Gastrocnemius medialis (tissue), 4 donors: ENCODE results near the gene PPM1G. TPM values are rescaled to one million over a fixed set of nuclear protein-coding genes. Genes with fewer than 3 reads are reported as not detected.
A peak's percentile ranks its signal among the peaks of the same experiment; 100 is the strongest.

ENCODE experiments used
- ATAC-seq, 2 donors: fragments of 150-250 bp; one replicate each; pipeline ENCODE4 v1.9.1; 2016
- DNase-seq, 2 donors: peaks; one replicate each; pipeline ENCODE4 v3.0.0-alpha.2; 2019
- H3K27ac ChIP-seq, 4 donors: fragments of 200-600 bp; sonication (generic); 1 replicate in 1 of 4; 2 replicates in 3 of 4; pipeline ENCODE4 v1.5.1; 2016 to 2018; ENCODE audit warnings: mild to moderate bottlenecking in 2 of 4, moderate library complexity in 1 of 4
- H3K27me3 ChIP-seq, 3 donors: fragments of 200-600 bp; sonication (generic) in 2 of 3; 1 replicate in 1 of 3; 2 replicates in 2 of 3; pipeline versions ENCODE4 v1.5.1 to v1.6.0; 2016 to 2019; ENCODE audit warnings: mild to moderate bottlenecking in 1 of 3, moderate library complexity in 1 of 3
- H3K36me3 ChIP-seq, 2 donors: fragments of 200-600 bp; sonication (generic) in 1 of 2; one replicate each; pipeline ENCODE4 v1.5.1; 2017 to 2018
- H3K4me1 ChIP-seq, 2 donors: fragments of 200-600 bp; sonication (generic) in 1 of 2; one replicate each; pipeline ENCODE4 v1.5.1; 2016 to 2017; ENCODE audit warnings: mild to moderate bottlenecking in 2 of 2
- H3K4me3 ChIP-seq, 4 donors: fragments of 200-600 bp; sonication (generic) in 3 of 4; 1 replicate in 1 of 4; 2 replicates in 3 of 4; pipeline ENCODE4 v1.5.1; 2016 to 2019; ENCODE audit warnings: mild to moderate bottlenecking in 2 of 4
- H3K9me3 ChIP-seq, 3 donors: fragments of 200-600 bp; sonication (generic) in 2 of 3; 1 replicate in 1 of 3; 2 replicates in 2 of 3; pipeline ENCODE4 v1.5.1; 2016 to 2019
- CTCF ChIP-seq, 5 experiments: fragments of 450-650 bp in 3 of 5; fragments of 200-600 bp in 2 of 5; sonication (generic) in 2 of 5; IDR thresholded peaks in 4 of 5; conservative IDR thresholded peaks in 1 of 5; 1 replicate in 4 of 5; 2 replicates in 1 of 5; pipeline ENCODE4 v1.5.1; 2016 to 2019; ENCODE audit warnings: antibody characterized with exemption in 5 of 5, mild to moderate bottlenecking in 3 of 5, moderate library complexity in 3 of 5
- POLR2A ChIP-seq, 2 donors: fragments of 450-650 bp; IDR thresholded peaks; one replicate each; pipeline ENCODE4 v1.6.1; 2017; ENCODE audit warnings: antibody characterized with exemption in 2 of 2, mild to moderate bottlenecking in 2 of 2, moderate library complexity in 2 of 2
- in situ Hi-C, 4 donors: fragments of 200-750 bp; cut with MboI; loops; one replicate each; pipeline versions ENCODE4 v1.15.0 to v1.8.0; 2017; ENCODE audit warnings: low sequenced_read_pairs in 4 of 4
- intact Hi-C: fragments of 100-400 bp; cut with DNase I; formaldehyde crosslinking; loops from one replicate; pipeline ENCODE4 v1.15.1; 2023; ENCODE audit warnings: low total_unique reads
- total RNA-seq, 4 donors: library from RNA; depleted of rRNA; stranded (reverse); fragments of >200 nt; gene quantifications; one replicate each; pipeline versions ENCODE4 v1.1.0 to v1.2.3, GENCODE V29; 2016

PPM1G gene
- total RNA-seq, 4 donors from 2014 or later, result 47.2 to 111 (median 92.2) TPM

- TF ChIP-seq CTCF (IDR thresholded peaks at IDR 0.05 in 4 of 5, conservative IDR thresholded peaks at IDR 0.05 in 1 of 5) (no peak), POLR2A (IDR thresholded peaks at IDR 0.05) (no peak)
- Histone ChIP-seq H3K4me3 (no peak overlapping the region), H3K36me3 (peaks cover 0 to 68% of the 10 kb centered on the region in 2 donors), H3K4me1 (peaks cover 26 to 33% of the 10 kb centered on the region in 2 donors), H3K27ac (no peak overlapping the region), H3K9me3 (no peaks in the 10 kb centered on the region), H3K27me3 (no peaks in the 10 kb centered on the region)
- ATAC-seq (no peak), DNase-seq (no peak)
- intact Hi-C loops, result loop anchor here (10.0 kb wide), 1 partner anchor 289 kb away; the partner anchor contains the start of gene KHK
- in situ Hi-C loops, result no loop called here
These were observed 35.8 kb downstream of the PPM1G start for GRCh38 chr2:27373567-27373966.

GRCh38 chr2:27372937-27373336, 36.5 kb downstream of the PPM1G start:
- in situ Hi-C loops (no loop called here), intact Hi-C loops (loop anchor here (10.0 kb wide), 1 partner anchor 288 kb away; the partner anchor contains the start of gene KHK)
- H3K27ac ChIP-seq, result peak overlapping the region; percentile 94 to 98 (median 96)
- H3K4me1 ChIP-seq, result peaks cover 28 to 35% of the 10 kb centered on the region in 2 donors
- no peaks in the 10 kb centered on the region for H3K27me3 ChIP-seq
- DNase-seq, result no peak
- no peak overlapping the region for H3K4me3 ChIP-seq
- peaks cover 0 to 68% of the 10 kb centered on the region in 2 donors for H3K36me3 ChIP-seq
- H3K9me3 ChIP-seq, result no peaks in the 10 kb centered on the region
- no peak for TF ChIP-seq POLR2A (IDR thresholded peaks at IDR 0.05)
- no peak for TF ChIP-seq CTCF (IDR thresholded peaks at IDR 0.05 in 4 of 5, conservative IDR thresholded peaks at IDR 0.05 in 1 of 5)
- no peak for ATAC-seq

- ATAC-seq, result peak; percentile 26 to 29
- in situ Hi-C loops, result no loop called here
- intact Hi-C loops, result loop anchor here (1.0 to 10.0 kb wide), 4 partner anchors 9 to 286 kb away; partner anchors contain the start of genes KHK and ZNF513
- DNase-seq, result peak in 1 of 2 donors; percentile 28
- Histone ChIP-seq H3K27ac (peak overlapping the region; percentile 94 to 98 (median 96)), H3K9me3 (no peaks in the 10 kb centered on the region), H3K36me3 (peaks cover 3 to 68% of the 10 kb centered on the region in 2 donors), H3K4me3 (peak overlapping the region; percentile 94 to 100 (median 96)), H3K4me1 (peaks cover 28 to 35% of the 10 kb centered on the region in 2 donors), H3K27me3 (no peaks in the 10 kb centered on the region)
- TF ChIP-seq POLR2A (IDR thresholded peaks at IDR 0.05), result no peak
- no peak for TF ChIP-seq CTCF (IDR thresholded peaks at IDR 0.05 in 4 of 5, conservative IDR thresholded peaks at IDR 0.05 in 1 of 5)
These were observed 38.4 kb downstream of the PPM1G start for GRCh38 chr2:27370816-27371620.

- H3K27ac ChIP-seq, result peak within 1 kb of the TSS; percentile 94 to 98 (median 96)
- H3K4me1 ChIP-seq, result peaks cover 28 to 35% of the 10 kb centered on the region in 2 donors
- H3K36me3 ChIP-seq, result peaks cover 3 to 68% of the 10 kb centered on the region in 2 donors
- peak; percentile 92 to 93 for ATAC-seq
- intact Hi-C loops (loop anchor here (1.0 to 10.0 kb wide), 4 partner anchors 10 to 285 kb away; partner anchors contain the start of genes KHK and ZNF513), in situ Hi-C loops (no loop called here)
- no peaks in the 10 kb centered on the region for H3K27me3 ChIP-seq
- peak within 1 kb of the TSS; percentile 96 to 100 (median 98) for H3K4me3 ChIP-seq
- peak; percentile 53 to 81 (median 74) for TF ChIP-seq CTCF (IDR thresholded peaks at IDR 0.05 in 4 of 5, conservative IDR thresholded peaks at IDR 0.05 in 1 of 5)
- TF ChIP-seq POLR2A (IDR thresholded peaks at IDR 0.05), result peak; percentile 68 to 81
- DNase-seq, result peak; percentile 99
- no peaks in the 10 kb centered on the region for H3K9me3 ChIP-seq
These were observed 39.2 kb downstream of the PPM1G start, which contains the start of the genes EIF2B4 and SNX17 for GRCh38 chr2:27370026-27370815. TSS of gene EIF2B4 (minus strand) at chr2:27370338. CDS start at chr2:27370314, 24 bp downstream. TSS of gene SNX17 (plus strand) at chr2:27370616. CDS start at chr2:27370744, 128 bp downstream.
